A549 treated with AZD9567 at 1 μM for 4 hours (cell line): ENCODE measurements around the gene FAM181B. TPM values are rescaled to one million over a fixed set of nuclear protein-coding genes. Genes with fewer than 3 reads are reported as not detected.

Experiments used
- total RNA-seq: library from RNA; stranded (reverse); fragments of 200-300 nt; extraction: Qiagen RNA extraction; gene quantifications from 5 replicates; pipeline ENCODE4 v1.2.3, GENCODE V29; 2022; ENCODE audit not compliant: insufficient read depth

Gene FAM181B, protein sequence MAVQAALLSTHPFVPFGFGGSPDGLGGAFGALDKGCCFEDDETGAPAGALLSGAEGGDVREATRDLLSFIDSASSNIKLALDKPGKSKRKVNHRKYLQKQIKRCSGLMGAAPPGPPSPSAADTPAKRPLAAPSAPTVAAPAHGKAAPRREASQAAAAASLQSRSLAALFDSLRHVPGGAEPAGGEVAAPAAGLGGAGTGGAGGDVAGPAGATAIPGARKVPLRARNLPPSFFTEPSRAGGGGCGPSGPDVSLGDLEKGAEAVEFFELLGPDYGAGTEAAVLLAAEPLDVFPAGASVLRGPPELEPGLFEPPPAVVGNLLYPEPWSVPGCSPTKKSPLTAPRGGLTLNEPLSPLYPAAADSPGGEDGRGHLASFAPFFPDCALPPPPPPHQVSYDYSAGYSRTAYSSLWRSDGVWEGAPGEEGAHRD
- total RNA-seq, result 0.02 to 0.07 TPM (median 0.06 TPM) in 4 of 5 replicates, not detected in the other

DNA sequence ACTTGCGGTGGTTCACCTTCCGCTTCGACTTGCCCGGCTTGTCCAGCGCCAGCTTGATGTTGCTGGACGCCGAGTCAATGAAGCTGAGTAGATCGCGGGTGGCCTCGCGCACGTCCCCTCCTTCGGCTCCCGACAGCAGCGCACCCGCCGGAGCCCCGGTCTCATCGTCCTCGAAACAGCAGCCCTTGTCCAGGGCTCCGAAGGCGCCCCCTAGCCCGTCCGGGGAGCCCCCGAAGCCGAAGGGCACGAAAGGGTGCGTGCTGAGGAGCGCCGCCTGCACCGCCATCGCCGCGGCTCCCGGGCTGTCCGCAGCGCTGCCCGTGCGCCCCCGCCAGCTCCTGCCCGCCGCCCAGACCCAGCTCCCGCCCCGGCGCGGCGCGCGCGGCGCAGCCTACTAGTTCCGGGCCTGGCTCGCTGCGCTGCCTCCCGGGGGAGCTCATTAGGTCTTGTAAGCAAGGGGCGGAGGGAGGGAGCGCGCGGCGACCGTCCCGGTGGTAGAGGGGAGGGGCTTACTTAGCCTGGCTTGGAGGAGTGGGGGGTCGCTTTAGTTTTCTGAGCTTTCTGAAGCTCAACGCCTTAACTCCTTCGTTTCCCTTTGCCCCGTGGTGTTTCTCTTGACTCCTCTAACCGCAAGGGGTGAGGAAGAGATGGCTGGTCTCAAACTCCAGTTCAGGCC, at the start of gene FAM181B:
Gene FAM181B, minus strand, starts transcription at position 421 of the 676 bp plus-strand sequence. Its CDS starts 135 bp downstream, at position 286.

Other genes with a start within 250 kb of the FAM181B start
- gene PRCP, start 166.6 kb upstream of the FAM181B start, total RNA-seq, result 46.0 to 62.0 TPM (median 49.9 TPM) in 5 replicates
- 15.8 to 29.7 TPM (median 18.5 TPM) in 5 replicates for gene DDIAS, start 167.9 kb upstream of the FAM181B start, total RNA-seq